IMR-90 (cell line): ENCODE results near the gene FCHSD2. TPM values are rescaled to one million over a fixed set of nuclear protein-coding genes. Genes with fewer than 3 reads are reported as not detected.

ENCODE experiments used
- ATAC-seq: fragments of 200-7000 bp; cut with Tn5 transposase; 2 replicates; pipeline ENCODE4 v1.9.1; 2020; ENCODE audit warnings: low read depth, mild to moderate bottlenecking, moderate library complexity
- BruUV-seq: library from RNA; stranded (reverse); fragments of 400-500 nt; replicated peaks from 2 replicates; lab custom pipeline; 2021; lab: Mats Ljungman, UMichigan
- CTCF ChIA-PET: fragments of 300-600 bp; formaldehyde crosslinking; extraction: SDS; loops from one replicate; lab custom pipeline; 2021; ENCODE audit warnings: antibody characterized with exemption; lab: Yijun Ruan, JAX
- POLR2A ChIA-PET: fragments of 300-600 bp; sonication (Branson Sonifier 250); formaldehyde crosslinking; loops from one replicate; lab custom pipeline; 2022; ENCODE audit warnings: antibody characterized with exemption; ENCODE audit not compliant: unreplicated experiment; lab: Charles Lee
- DNase-seq: peaks from one replicate; pipeline ENCODE4 v3.0.0; 2013
- H2AFZ ChIP-seq: replicated peaks from 2 replicates; pipeline ENCODE3; 2013; ENCODE audit warnings: low read length, mild to moderate bottlenecking; ENCODE audit not compliant: poor library complexity
- H2AK5ac ChIP-seq: 2 replicates; pipeline ENCODE4 v1.6.1; 2013; ENCODE audit warnings: low read depth, low read length, inconsistent platforms
- H2AK9ac ChIP-seq: replicated peaks from 2 replicates; pipeline ENCODE3; 2013; ENCODE audit warnings: mild to moderate bottlenecking, low read depth, low read length, moderate library complexity; ENCODE audit not compliant: poor library complexity
- H2BK120ac ChIP-seq: 2 replicates; pipeline ENCODE4 v1.6.1; 2013; ENCODE audit warnings: low read depth, low read length, inconsistent platforms
- H2BK15ac ChIP-seq: 3 replicates; pipeline ENCODE4 v1.6.1; 2013; ENCODE audit warnings: low read depth, low read length, inconsistent platforms
- H2BK20ac ChIP-seq: 2 replicates; pipeline ENCODE4 v1.6.1; 2013; ENCODE audit warnings: low read depth, mild to moderate bottlenecking, inconsistent platforms, low read length, moderate library complexity
- H2BK5ac ChIP-seq: 2 replicates; pipeline ENCODE4 v1.6.1; 2013; ENCODE audit warnings: mild to moderate bottlenecking, low read depth, low read length, inconsistent platforms; ENCODE audit not compliant: poor library complexity, severe bottlenecking
- H3K14ac ChIP-seq: replicated peaks from 2 replicates; pipeline ENCODE4 v1.6.1; 2013; ENCODE audit warnings: low read depth, low read length, inconsistent platforms
- H3K18ac ChIP-seq: 2 replicates; pipeline ENCODE4 v1.6.1; 2013; ENCODE audit warnings: low read depth, low read length, control low read depth
- H3K23ac ChIP-seq: 2 replicates; pipeline ENCODE4 v1.6.1; 2013; ENCODE audit warnings: low read depth, low read length, inconsistent platforms
- H3K27ac ChIP-seq: 2 replicates; pipeline ENCODE4 v1.5.1; 2013; ENCODE audit warnings: mild to moderate bottlenecking, control low read depth, low read length; ENCODE audit not compliant: insufficient read depth
- H3K27me3 ChIP-seq: 2 replicates; pipeline ENCODE4 v1.6.1; 2013; ENCODE audit warnings: low read length; ENCODE audit not compliant: control insufficient read depth, insufficient read depth
- H3K36me3 ChIP-seq: 2 replicates; pipeline ENCODE4 v1.6.1; 2013; ENCODE audit warnings: low read length, mixed read lengths; ENCODE audit not compliant: control insufficient read depth, insufficient read depth
- H3K4ac ChIP-seq: 2 replicates; pipeline ENCODE4 v1.6.1; 2013; ENCODE audit warnings: low read depth, low read length, inconsistent platforms
- H3K4me1 ChIP-seq: 2 replicates; pipeline ENCODE4 v1.6.1; 2013; ENCODE audit warnings: low read length, mixed read lengths; ENCODE audit not compliant: control insufficient read depth, insufficient read depth
- H3K4me2 ChIP-seq: 2 replicates; pipeline ENCODE4 v1.6.1; 2013; ENCODE audit warnings: low read depth, mild to moderate bottlenecking, control low read depth, low read length, moderate library complexity
- H3K4me3 ChIP-seq: 2 replicates; pipeline ENCODE4 v1.5.1; 2013; ENCODE audit warnings: low read depth, mild to moderate bottlenecking, control low read depth, low read length, moderate library complexity; ENCODE audit not compliant: insufficient read depth
- H3K56ac ChIP-seq: 2 replicates; pipeline ENCODE4 v1.6.1; 2013; ENCODE audit warnings: low read length, inconsistent platforms; ENCODE audit not compliant: insufficient read depth; ENCODE audit errors: extremely low read depth
- H3K79me1 ChIP-seq, 2 experiments: 2 replicates each; pipeline ENCODE4 v1.6.1; 2013; ENCODE audit warnings: low read length in 2 of 2, inconsistent platforms in 1 of 2, low read depth in 1 of 2
- H3K9ac ChIP-seq: 2 replicates; pipeline ENCODE4 v1.6.1; 2013; ENCODE audit warnings: low read depth, low read length, control low read depth
- H3K9me1 ChIP-seq: 2 replicates; pipeline ENCODE4 v1.6.1; 2013; ENCODE audit warnings: low read length, inconsistent platforms; ENCODE audit not compliant: insufficient read depth
- H3K9me3 ChIP-seq: 2 replicates; pipeline ENCODE4 v1.6.1; 2013; ENCODE audit warnings: low read length; ENCODE audit not compliant: control insufficient read depth, insufficient read depth
- H4K20me1 ChIP-seq: 2 replicates; pipeline ENCODE4 v1.6.1; 2013; ENCODE audit warnings: low read length, inconsistent platforms; ENCODE audit not compliant: insufficient read depth
- H4K5ac ChIP-seq: 2 replicates; pipeline ENCODE4 v1.6.1; 2013; ENCODE audit warnings: mild to moderate bottlenecking, low read depth, low read length, control low read depth
- H4K8ac ChIP-seq, 2 experiments: 2 replicates each; pipeline ENCODE4 v1.6.1; 2013; ENCODE audit warnings: low read depth in 2 of 2, low read length in 2 of 2, control low read depth in 1 of 2, inconsistent platforms in 1 of 2
- H4K91ac ChIP-seq: 2 replicates; pipeline ENCODE4 v1.6.1; 2013; ENCODE audit warnings: low read depth, low read length, inconsistent platforms; ENCODE audit not compliant: insufficient read depth
- BHLHE40 ChIP-seq: fragments of 150-350 bp; IDR thresholded peaks from 2 replicates; pipeline ENCODE4 v1.6.1; 2016; ENCODE audit warnings: mild to moderate bottlenecking, low read depth, low read length
- CEBPB ChIP-seq: IDR thresholded peaks from 2 replicates; pipeline ENCODE4 v1.6.1; 2012; ENCODE audit warnings: low read depth, low read length, improper control_type of control experiment
- CHD1 ChIP-seq: IDR thresholded peaks from 2 replicates; pipeline ENCODE4 v1.6.1; 2012; ENCODE audit warnings: low read depth, low read length, improper control_type of control experiment
- CTCF ChIP-seq: conservative IDR thresholded peaks from 2 replicates; pipeline ENCODE4 v1.5.1; 2012; ENCODE audit warnings: mild to moderate bottlenecking, low read depth, low read length, improper control_type of control experiment
- FOS ChIP-seq: fragments of 150-350 bp; IDR thresholded peaks from 2 replicates; pipeline ENCODE4 v1.6.1; 2016; ENCODE audit warnings: low read depth, low read length
- MAZ ChIP-seq: IDR thresholded peaks from 2 replicates; pipeline ENCODE4 v1.6.1; 2012; ENCODE audit warnings: low read depth, mild to moderate bottlenecking, low read length, improper control_type of control experiment, moderate library complexity, borderline replicate concordance
- MXI1 ChIP-seq: IDR thresholded peaks from 2 replicates; pipeline ENCODE4 v1.6.1; 2012; ENCODE audit warnings: low read depth, mild to moderate bottlenecking, low read length, moderate library complexity, borderline replicate concordance
- NFE2L2 ChIP-seq: fragments of 150-350 bp; IDR thresholded peaks from 2 replicates; pipeline ENCODE4 v1.6.1; 2016; ENCODE audit warnings: low read depth, mild to moderate bottlenecking, low read length
- POLR2A ChIP-seq: IDR thresholded peaks from 2 replicates; pipeline ENCODE4 v1.6.1; 2012; ENCODE audit warnings: mild to moderate bottlenecking, low read depth, low read length
- RAD21 ChIP-seq: IDR thresholded peaks from 2 replicates; pipeline ENCODE4 v1.6.1; 2012; ENCODE audit warnings: low read length, improper control_type of control experiment
- RFX5 ChIP-seq: IDR thresholded peaks from 2 replicates; pipeline ENCODE4 v1.8.0; 2012; ENCODE audit warnings: low read depth, mild to moderate bottlenecking, low read length, moderate library complexity
- SMC3 ChIP-seq: fragments of 150-350 bp; IDR thresholded peaks from 2 replicates; pipeline ENCODE4 v1.6.1; 2016; ENCODE audit warnings: low read depth, mild to moderate bottlenecking, antibody characterized with exemption, low read length, moderate library complexity
- WGBS, 2 experiments: methylation state at CpG; one replicate each; pipeline versions ENCODE4 v1.1.5 to v1.1.7; 2013; ENCODE audit warnings: missing lambda C conversion rate in 2 of 2; ENCODE audit not compliant: insufficient read length in 1 of 2; ENCODE audit errors: extremely low coverage in 2 of 2; 5-methylcytosine and 5-hydroxymethylcytosine counted together
- dilution Hi-C: fragments of 300-500 bp; cut with HindIII; formaldehyde crosslinking; loops from one replicate; pipeline ENCODE4 v1.14.3; 2018; ENCODE audit warnings: low sequenced_read_pairs; ENCODE audit not compliant: unreplicated experiment
- in situ Hi-C: fragments of 300-500 bp; cut with MboI; formaldehyde crosslinking; loops from 3 replicates; pipeline ENCODE4 v1.14.3; 2019; ENCODE audit warnings: low sequenced_read_pairs, inconsistent platforms, mixed read lengths
- intact Hi-C: fragments of 100-400 bp; cut with micrococcal nuclease; formaldehyde crosslinking; loops from 2 replicates; pipeline ENCODE4 v1.10.0; 2022
- polyA plus RNA-seq, 3 experiments: library from polyadenylated mRNA; depleted of rRNA; stranded (reverse); fragments of >200 nt; gene quantifications; 2 replicates each; pipeline ENCODE4 v1.2.3, GENCODE V29; 2012; ENCODE audit warnings: low replicate concordance in 1 of 3
- total RNA-seq: library from RNA; depleted of rRNA; stranded (reverse); fragments of >200 nt; gene quantifications from 2 replicates; pipeline ENCODE4 v1.2.3, GENCODE V29; 2012

FCHSD2 gene
- total and polyA plus RNA-seq, 2 of the 4 experiments (the other 2 are of a cell fraction) = 5.9 to 18.7 TPM

DNA sequence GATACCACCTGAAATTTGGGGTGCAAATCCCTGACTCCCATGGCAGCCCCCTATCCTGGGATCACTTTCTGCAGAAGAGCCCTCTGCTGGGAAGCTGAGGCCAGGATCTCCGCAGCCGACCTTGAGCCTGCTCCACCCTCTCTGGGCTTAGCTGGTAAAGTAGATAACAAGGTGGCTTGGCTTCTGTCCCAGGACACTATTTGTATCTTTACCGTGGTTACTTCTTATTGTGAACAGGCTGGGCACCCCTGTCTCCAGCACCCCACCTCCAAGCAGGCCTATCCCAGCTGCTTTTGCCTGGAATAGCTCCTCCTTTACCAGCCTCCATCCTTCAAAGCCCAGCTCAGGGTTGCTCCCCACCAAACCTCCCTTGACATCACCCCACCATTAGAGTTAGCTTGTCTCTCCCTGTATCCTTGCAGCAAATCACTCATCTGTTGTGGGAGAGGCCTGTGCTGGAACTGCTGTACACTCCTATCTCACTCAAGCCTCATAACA lies 40.8 kb upstream of the FCHSD2 start (continued):
- TF ChIP-seq CTCF (no peak), NFE2L2 (no peak), MXI1 (no peak)

DNA sequence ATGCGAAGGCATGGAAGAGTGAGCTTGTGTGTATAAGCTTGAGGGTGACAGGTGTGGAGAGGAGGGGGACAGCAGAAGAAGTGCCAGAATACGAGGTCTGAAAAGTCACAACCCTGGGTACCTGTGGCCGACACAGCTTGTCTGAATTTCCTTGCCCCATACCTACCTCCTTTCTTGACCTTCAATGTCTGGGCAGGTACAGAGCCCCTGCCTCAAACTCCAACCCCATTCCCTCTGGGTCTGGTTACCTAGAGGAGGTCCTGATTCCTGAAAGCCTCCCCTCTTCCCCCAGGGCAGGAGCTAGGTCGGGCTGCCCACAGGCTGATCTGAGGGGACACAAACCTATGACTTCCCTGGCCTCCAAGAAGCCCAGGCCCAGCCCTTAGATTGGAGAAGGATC lies 36.6 kb upstream of the FCHSD2 start:
- ATAC-seq (no peak), DNase-seq (no peak)
- WGBS, 2 experiments = 100% methylated on average over 1 of the region's 4 CpGs; no CpG with 5 or more reads in 1 of the 2 experiments
- Histone ChIP-seq H3K18ac (no peak overlapping the region), H2AFZ (no peak overlapping the region), H3K23ac (no peak overlapping the region), H3K4ac (no peak overlapping the region), H4K5ac (no peak overlapping the region), H3K9me1 (peaks cover 15% of the 10 kb centered on the region), H3K9ac (no peak overlapping the region), H4K20me1 (no peaks in the 10 kb centered on the region), H2BK15ac (no peak overlapping the region), H3K14ac (no peak overlapping the region), H3K56ac (no peak overlapping the region), H3K36me3 (no peaks in the 10 kb centered on the region), H4K91ac (no peak overlapping the region), H2BK20ac (no peak overlapping the region), H2BK5ac (no peak overlapping the region), H3K27me3 (no peaks in the 10 kb centered on the region; the same call in 1 of the 2 replicates), H3K4me2 (no peak overlapping the region), H3K9me3 (no peaks in the 10 kb centered on the region), H3K27ac (no peak overlapping the region), H2BK120ac (no peak overlapping the region), H2AK9ac (no peak overlapping the region), H2AK5ac (no peak overlapping the region), H4K8ac (no peak overlapping the region), H3K79me1 (no peaks in the 10 kb centered on the region), H3K4me1 (peaks cover 5% of the 10 kb centered on the region), H3K4me3 (no peak overlapping the region)
- ChIA-PET CTCF (interaction anchor here (1.0 to 2.7 kb wide), 5 partner anchors 14 to 352 kb away, joined by 3 to 19 read pairs (median 10); no protein-coding TSS in a partner anchor), POLR2A (no interaction called here)
- no TSS peak for BruUV-seq
- in situ Hi-C loops = loop anchor here (5.0 kb wide), 2 partner anchors 346 to 456 kb away; no protein-coding TSS in a partner anchor
- dilution Hi-C loops = no loop called here
- intact Hi-C loops = loop anchor here (1.0 kb wide), 4 partner anchors 38 to 453 kb away; no protein-coding TSS in a partner anchor
- TF ChIP-seq BHLHE40 (no peak), MAZ (no peak), SMC3 (no peak), RFX5 (no peak), CTCF (no peak), MXI1 (no peak), CHD1 (no peak), FOS (no peak), RAD21 (no peak), POLR2A (no peak), CEBPB (no peak)
